Activated T-helper 1 cell treated with Interleukin-2 at 50 U/mL for 16 hours (primary cell): ENCODE measurements around the gene CAV2.
"Not testable (repeated sequence)": the region's sequence is repeated elsewhere in the genome, so short reads cannot be mapped to it uniquely, and the experiment has no call there.

Experiments
- DNase-seq: peaks from one replicate; pipeline ENCODE4 v3.0.0-alpha.2; 2020; ENCODE audit warnings: low read depth

The CAV2 gene, protein sequence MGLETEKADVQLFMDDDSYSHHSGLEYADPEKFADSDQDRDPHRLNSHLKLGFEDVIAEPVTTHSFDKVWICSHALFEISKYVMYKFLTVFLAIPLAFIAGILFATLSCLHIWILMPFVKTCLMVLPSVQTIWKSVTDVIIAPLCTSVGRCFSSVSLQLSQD

DNA sequence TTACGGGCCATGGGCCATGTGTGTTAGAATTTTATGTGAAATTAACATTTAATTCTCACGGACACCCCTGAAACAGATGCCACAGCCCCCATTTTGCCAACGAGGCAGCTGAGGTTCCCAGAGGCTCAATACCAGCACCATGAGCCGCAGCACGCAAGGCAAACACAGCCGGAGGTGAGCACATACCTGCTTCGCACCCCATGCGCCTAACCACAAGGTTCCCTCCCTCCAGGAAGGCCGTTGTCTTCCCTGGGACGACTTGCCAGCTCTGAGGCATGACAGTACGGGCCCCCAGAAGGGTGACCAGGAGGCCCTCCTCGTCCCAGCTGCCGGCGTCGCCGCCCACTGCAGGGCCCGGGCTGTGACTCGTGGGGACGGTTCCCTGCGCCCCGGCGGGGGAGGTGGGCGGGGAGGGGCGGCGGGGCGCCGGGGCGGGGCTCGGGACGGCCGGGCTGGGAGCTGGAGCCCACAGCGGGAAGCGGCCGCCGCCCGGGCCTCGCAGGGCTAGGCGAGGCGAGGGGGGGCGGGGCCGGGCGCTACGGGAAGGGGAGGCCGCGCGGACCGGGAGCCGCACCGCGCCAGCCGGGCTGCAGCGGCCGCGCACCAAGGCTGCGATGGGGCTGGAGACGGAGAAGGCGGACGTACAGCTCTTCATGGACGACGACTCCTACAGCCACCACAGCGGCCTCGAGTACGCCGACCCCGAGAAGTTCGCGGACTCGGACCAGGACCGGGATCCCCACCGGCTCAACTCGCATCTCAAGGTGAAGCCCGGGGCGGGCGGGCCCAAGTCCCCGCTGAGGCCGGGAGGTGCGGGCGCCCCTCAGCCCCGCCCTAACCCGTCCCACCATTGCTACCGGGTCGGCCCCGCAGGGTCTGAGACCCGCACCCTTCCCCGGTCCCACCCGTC, at the start of gene CAV2:
Gene CAV2, plus strand, starts transcription at position 571 of the 910 bp plus-strand sequence. Its CDS starts 44 bp downstream, at position 615.
- no peak for DNase-seq

DNA sequence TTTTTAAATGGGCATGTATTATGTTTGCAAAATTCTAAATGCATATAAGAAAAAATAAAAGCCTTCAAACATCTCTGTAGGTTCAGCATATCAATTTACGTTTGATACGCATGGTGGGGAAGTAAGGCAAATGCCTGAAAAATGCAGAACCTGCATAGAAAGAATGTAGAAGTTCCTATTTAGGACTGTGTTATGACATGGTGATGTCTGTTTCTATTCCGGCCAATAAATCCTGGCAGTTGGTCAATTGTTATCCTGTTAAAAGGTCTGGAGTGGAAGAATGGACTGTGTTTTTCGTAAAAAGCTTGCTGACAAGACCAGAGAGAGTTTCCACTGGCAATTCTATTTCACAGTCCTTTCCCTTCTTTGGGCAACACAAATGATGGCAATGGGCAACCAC, 49.6 kb upstream of the CAV2 start:
- DNase-seq: no peak

DNA sequence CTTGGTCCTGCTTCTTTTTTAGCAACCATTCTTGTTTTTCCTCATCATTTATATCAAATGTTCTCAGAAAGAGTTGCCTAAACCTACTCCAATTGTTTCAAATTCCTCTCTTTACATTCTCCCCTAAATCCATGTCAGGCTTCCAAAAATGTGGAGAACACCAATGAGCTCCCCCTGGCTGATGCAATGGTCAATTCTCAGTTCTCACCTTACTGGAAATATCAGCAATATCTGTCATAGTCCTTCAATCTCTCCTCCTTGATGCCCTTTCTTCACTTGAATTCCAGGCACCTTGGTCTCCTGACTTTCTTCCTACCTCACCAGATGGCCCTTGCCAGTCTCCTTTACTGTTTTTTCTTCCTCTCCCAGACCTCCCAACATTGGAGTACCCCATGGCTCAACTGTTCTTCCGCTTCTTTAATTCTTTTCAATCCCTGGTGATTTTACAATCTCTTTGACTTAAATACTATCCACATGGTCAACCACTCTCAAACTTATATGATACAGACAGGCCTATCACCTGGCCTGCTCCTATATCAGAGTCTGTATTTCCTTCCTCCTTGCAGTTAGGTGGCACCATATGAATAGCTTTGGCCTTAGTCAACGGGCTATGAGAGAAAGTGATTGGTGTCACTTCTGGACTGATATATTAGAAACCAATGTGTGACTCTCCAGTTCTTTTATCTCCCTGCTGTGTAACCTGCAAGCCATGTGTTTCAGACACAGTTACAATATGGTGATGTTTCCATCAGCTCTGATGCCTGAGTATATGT, 47.4 kb upstream of the CAV2 start:
- DNase-seq: no peak

DNA sequence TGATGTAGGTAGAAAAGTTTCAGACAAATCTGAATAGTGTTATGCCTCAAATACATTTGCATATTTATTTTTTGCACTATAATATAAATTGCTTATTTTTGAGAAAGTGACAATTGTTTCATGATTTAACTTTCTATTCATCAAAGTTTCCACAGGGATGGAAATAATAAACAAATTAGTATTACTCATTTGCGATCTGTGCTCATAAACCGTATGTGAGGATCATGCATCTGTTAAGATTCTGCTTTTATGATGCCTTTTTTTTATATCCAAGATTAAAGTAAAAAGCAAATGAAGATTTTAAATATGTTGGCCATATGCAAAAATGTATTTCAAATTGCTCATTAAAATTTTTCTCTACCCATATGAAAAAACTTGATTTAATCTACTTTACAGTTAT, 45.2 kb upstream of the CAV2 start:
- no peak for DNase-seq

DNA sequence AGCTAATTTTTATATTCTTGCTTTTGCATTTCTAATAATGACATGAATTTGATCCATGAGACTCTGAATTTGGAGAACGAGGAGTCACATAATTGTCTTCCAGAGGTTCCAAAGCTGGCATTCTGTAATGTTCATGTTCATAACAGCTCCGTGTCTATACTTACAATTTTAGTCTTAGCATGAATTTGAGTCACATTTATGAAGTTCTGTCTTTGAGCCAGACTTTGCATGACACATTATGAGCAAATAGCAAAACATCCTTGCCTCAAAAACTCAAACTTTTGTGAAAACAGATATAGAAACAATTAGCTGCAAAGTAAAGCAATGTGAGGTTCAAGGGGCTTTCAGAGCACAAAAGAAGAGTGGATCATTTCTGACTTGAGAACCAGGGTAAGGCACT, 44.5 kb upstream of the CAV2 start:
- no peak for DNase-seq

DNA sequence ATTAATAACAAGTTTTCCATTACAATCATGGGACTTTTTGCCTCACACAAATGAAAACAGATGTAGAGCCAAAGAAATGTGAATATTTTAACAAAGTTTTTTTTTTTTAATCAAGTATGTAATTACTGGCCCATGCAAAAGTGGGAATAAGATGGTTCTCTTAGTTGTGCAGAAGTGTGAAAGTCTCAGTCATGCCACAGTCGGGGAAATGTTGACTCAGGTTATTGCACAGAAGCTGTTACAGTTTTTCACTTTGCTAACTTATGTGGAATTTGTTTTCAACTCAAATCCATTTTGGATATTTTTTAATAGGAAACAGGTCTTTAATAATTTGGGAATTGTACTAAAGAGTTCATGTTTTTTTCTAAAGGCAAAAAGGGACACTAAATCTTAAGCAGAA, 44.0 kb upstream of the CAV2 start:
- DNase-seq: no peak

DNA sequence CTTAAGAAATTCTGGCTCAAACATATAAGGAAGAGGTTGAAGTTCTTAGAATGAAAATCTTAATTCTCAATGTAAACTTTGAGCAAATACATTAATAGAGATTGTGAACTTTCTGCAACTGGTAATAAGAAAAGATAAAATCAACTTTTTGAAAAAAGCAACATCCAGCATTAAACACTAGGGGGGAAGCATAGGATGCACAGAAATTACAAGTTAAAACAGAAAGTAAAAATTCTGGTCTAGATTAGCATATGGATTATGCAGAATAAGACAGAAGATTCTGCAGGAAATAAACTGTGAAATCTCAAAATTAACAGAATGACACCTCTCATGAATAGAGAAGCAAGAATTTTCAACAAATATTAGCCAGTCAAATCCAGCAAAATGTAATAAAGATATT, 38.0 kb upstream of the CAV2 start:
- DNase-seq: no peak

DNA sequence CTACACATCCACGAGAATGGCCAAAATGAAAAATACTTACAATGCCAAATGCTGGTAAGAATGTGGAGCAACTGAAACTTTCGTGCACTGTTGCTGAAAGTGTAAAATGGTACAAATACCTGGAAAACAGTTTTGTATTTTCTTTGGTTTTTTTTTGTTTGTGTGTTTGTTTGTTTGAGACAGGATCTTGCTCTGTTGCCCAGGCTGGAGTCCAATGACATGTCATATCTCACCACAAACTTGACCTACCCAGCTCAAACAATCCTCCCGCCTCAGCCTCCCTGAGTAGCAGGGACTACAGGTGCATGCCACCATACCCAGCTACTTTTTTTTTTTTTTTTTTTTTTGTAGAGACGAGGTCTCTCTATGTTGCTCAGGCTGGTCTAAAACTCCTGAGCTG, 35.6 kb upstream of the CAV2 start:
- DNase-seq: no peak

DNA sequence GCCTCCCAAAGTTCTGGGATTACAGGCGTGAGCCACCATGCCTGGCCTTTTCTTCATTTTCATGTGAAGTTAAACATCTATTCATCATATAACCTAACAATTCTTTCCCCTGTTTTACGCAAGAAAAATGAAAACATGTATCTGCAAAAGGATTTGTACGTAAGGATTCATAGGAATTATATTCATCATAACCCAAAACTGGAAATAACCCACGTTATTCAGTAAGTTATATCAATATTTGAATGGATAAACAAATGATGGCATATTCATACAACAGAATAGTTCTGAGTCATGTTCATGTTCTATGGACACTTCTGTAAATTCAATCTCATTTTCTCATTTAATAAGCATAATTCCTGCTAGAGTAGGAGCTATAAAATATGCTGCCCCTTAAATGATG, 35.2 kb upstream of the CAV2 start:
- no peak for DNase-seq

DNA sequence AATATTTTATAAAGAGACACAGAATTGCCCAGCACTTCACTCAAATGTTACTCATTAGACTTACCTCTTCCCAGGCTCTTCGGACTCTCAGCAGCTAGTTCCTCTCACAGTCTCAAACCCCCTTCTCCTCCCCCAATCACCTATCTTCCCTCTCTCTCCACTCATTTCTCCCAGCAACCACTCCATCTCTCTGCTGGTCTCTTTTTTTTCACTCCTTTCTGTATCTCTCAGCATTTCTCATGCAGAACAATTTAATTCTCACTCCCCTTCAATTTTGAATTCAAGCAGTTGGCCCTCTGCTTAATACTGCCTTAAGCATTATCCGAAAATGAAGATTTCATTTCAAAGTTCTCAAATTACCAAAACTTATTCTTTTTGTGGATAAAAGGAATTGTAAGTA, 34.4 kb upstream of the CAV2 start:
- DNase-seq: no peak

DNA sequence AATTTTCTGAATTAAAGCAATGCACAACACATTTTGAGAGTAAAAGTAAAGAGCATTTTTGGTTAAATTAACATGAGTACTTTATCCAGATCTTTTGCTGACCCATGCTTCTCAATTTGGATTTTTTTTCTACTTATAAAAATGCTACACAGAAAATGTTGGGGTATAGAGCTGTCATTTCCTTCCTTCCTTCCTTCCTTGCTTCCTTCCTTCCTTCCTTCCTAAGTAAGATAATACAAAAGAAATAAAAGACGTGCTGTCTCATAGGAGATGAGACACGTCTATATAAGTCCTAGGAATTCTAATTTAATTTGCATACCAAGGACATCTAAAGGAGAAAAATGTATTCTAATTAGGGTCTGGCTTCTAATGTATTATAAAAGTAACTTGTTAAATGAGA, 31.0 kb upstream of the CAV2 start:
- no peak for DNase-seq

DNA sequence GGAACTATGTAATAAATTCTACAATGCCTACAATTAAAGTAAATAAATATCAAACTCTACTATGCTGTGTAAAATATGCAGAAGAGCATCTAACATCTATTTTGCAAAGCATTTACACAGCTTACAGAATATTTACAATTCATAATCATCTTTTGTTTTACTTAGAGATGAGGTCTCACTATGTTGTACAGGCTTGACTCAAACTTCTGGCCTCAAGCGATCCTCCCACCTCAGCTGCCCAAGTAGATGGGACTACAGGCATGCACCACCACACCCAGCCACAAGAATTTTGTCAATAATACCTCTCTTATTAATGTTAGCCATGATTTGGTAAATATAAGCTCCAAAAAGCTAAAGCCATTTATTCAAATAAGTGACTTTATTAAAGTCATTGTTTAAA, 21.9 kb upstream of the CAV2 start:
- DNase-seq: no peak

DNA sequence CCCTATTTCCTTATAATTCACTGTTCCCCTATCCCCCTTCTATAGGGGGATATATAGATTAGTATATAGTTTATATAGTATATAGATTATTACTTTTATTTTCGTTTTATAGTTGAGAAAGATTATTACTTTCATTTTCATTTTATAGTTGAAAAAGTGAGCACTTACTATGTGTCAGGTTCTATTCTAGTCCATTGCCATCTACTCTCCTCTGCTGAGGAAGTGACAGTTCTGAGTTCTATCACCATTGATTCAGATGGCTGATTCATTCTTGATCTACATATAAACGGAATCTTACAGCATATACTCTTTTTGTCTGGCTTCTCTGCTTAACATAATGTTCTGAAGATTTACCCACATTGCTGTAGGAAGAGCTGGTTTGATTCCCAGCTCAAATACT, 20.7 kb upstream of the CAV2 start:
- DNase-seq: no peak

DNA sequence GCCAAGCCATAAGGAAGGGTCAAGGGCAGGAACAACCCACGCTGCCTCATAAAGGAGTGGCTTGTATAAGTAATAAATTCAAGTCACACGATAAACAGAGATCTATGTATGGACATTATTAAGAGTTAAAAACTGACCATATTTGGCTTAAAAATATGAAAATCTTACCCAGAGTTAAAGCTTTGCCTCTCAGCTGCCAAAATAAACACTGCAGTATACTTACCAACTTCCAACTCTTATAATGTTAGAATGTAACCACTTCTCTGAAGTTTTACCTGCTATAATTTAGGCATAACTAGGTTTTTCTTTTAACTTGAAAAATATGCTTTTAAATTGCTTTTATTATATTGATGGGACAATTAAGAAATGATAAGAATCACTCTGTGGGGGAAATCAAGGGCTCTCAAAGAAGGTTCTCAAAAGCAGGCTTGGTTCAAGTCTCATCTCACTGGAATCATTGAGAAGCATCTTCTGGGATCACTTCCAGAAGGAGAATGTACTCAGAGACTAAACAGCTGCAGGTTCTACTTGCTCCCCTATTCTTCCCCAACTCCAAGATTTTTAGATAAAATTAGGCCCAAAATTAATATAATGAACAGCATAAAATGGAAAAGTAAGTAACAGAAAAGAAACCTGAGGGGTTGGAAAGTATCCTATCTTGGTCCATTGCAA, 16.1 kb upstream of the CAV2 start:
- no peak for DNase-seq

DNA sequence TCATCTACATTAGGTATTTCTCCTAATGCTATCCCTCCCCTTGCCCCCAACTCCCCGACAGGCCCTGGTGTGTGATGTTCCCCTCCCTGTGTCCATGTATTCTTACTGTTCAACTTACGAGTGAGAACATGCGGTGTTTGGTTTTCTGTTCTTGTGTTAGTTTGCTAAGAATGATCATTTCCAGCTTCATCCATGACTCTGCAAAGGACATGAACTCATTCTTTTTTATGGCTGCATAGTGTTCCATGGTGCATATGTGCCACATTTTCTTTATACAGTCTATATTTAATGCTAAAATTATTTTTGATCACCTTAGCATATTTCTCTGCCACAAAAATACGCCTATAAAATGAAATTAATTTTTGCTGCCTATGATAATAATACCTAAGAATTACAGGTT, 15.1 kb upstream of the CAV2 start:
- DNase-seq: not testable (repeated sequence)

DNA sequence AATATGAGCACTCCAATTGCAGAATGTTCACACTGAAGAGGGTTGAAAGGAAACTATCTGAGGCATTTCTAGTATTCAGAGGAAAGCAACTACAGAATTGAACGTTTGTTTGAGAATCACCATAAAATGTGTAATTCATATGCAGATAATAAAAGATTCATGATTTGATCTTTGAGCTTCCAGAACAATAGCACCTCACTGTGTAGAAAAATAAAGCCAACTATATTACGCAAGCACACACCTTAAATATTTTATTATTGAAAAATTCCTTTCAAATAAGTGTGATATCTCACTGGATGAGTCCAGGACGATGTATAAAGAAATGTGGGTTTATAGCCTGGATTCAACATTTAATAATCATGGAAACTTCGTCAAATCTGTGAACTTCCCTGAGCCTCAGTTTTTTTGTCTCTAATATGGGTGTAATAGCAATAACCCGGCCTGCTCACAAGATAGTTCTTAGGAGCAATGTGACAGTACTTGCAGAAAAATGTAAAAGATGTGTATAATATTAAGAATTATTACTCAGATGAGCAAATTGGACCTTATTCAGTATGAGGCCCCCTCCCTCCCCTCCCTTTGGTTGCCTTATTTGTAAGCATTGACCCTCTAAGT, 11.5 kb upstream of the CAV2 start:
- no peak for DNase-seq

DNA sequence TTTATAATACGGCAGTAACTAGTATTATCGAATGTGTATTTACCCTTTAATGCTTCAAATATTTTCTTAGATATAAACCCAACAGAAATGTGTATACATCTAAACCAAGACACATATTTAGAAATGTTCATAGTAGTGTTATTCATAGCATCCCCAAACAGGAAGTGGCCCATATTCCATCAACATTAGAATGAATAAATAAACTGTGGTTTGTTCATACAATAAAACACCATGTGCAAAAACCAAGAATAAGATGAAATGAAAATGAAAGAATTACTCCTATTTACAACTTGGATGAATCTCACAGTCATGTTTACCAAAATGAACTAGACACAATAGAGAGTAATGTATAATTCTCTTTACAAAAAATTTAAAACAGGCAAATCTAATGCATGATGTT, 9.2 kb upstream of the CAV2 start:
- DNase-seq: no peak

DNA sequence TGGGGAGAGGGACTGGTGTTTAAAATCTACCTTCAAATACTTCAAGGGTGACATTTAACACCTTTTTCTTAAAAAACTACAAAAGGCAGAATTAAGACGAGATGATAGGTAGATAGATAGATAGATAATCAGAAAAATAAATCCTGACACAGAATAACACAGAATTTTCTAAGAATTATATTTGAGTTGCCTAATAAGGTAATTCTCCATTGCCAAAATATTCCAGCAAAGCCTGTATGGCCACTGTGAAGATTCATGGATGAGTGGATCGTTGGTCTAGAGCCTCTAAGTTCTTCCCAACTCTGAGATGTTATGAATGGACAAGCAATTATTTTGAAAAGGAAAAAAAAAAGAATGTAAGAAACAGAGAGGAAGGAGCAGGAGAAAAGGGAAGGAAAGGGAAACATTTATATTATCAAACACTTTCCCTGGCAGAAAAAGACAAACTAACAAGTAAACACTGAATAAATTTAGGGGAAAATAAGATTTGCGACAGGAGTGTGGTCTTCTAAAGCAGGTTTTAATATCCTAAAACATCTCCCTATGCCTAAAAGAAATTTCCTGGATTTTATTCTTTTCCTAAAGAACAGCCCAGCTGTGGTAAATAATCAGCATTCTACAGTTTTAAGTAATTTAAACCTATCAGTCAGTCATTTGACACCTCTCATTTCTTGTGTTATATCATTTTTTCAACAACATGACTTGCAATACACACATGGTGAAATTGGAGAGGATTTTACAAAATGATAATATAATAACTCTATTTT, 7.5 kb upstream of the CAV2 start:
- no peak for DNase-seq

DNA sequence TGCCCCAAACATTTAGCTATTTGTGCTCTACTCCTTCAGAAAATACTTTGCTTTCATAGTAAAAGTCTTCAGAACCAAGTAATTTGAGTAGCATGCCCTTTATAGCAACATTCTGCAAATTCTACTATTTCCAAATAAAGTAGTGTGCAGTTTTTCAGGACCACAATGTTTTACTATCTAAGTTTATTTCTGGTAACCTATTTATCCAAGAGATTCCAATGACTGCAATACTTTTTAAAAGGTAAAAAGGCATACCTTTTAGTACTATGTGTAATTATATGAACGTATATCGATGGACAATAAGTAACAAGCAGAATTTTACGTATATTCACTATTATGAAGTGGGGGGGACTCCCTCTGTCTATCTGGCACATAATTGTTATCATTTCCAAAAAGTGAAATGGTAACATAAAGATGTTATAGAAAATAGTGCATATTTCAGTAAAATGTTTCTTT, 6.9 kb upstream of the CAV2 start:
- no peak for DNase-seq

DNA sequence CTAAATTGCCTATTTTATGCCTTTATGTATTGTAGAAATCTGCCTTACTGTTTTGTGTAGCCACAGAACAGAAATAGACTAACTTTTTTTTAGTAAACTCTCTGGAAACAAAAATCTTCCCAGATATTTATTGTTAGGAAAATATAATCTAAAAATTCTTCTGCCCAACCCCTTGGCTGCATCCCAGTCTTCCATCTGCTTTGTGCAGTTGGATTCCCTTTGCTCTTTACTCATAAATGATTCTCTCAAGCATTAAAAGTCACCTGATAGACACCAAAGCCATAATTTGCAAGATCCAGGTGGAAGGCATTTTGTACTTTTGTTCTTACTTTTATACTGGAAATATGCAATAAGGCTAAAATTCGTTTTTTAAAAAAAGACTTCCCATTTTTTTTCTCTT, 6.1 kb upstream of the CAV2 start:
- no peak for DNase-seq

DNA sequence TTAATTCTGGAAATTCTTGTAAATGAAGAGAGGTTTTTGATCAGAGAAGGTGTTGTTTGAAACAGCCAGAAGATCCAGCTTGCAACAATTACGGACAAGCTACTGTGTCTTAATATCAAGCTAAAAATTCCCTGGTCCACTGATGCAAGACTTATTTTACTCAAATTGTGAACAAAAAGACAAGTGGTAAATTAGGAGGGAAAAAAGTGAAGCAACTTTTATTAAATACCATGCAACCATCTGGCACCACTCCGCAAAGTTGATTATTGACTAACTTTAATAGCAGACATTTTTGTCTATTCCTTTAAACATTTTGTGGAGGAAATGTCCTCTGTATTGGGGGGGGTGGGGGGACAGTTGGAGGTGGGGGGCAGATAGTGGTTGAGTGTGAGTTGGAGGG, 5.1 kb upstream of the CAV2 start:
- no peak for DNase-seq
